Skeletal muscle satellite cell (primary cell): Measurements from ENCODE around the gene KIAA1671.

Experiments used
- H3K27me3 ChIP-seq: 2 replicates; pipeline ENCODE4 v1.7.0; 2013; ENCODE audit warnings: low read length; ENCODE audit not compliant: control insufficient read depth, insufficient read depth
- H3K36me3 ChIP-seq: 2 replicates; pipeline ENCODE4 v1.7.0; 2013; ENCODE audit warnings: mild to moderate bottlenecking, control low read depth, low read length; ENCODE audit not compliant: insufficient read depth
- H3K4me1 ChIP-seq: 2 replicates; pipeline ENCODE4 v1.7.0; 2013; ENCODE audit warnings: low read length; ENCODE audit not compliant: control insufficient read depth, insufficient read depth
- H3K4me2 ChIP-seq: 2 replicates; pipeline ENCODE4 v1.7.0; 2013; ENCODE audit warnings: mild to moderate bottlenecking, low read length
- H3K4me3 ChIP-seq: 2 replicates; pipeline ENCODE4 v1.7.0; 2013; ENCODE audit warnings: low read length
- H3K9ac ChIP-seq: 2 replicates; pipeline ENCODE4 v1.7.0; 2013; ENCODE audit warnings: mild to moderate bottlenecking, low read depth, low read length, moderate library complexity
- H3K9me3 ChIP-seq: replicated peaks from 2 replicates; pipeline ENCODE4 v1.7.0; 2013; ENCODE audit warnings: mild to moderate bottlenecking, control low read depth, low read length

KIAA1671 gene

DNA sequence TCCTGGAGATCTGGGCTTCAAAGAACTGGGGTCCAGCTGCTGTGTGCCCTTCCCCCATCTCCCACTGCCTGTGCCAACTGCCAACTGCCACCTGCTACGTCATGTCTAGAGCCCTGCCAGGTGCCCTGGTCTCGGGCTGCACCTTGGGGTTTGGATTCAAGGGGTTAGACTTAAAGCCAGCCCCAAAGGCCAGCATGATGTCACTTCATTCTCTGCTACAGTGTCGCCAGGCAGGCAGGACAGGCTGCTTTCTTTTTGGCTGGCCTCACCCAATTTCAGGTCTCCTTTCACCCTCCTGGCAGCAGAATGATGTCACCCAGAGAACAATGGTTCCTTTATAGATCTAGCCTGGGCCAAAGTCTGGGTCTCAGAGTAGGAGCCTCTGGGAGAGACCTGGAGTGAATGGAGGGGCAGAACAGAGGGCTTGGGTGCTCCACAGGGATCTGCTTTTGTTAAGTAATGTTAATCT, 167.6 kb downstream of the KIAA1671 start:
- Histone ChIP-seq H3K4me3 (no peak overlapping the region), H3K9me3 (no peaks in the 10 kb centered on the region), H3K4me1 (no peaks in the 10 kb centered on the region), H3K36me3 (no peaks in the 10 kb centered on the region), H3K4me2 (no peak overlapping the region), H3K27me3 (no peaks in the 10 kb centered on the region), H3K9ac (no peak overlapping the region)

GRCh38 chr22:25120761-25121212, 168.3 kb downstream of the KIAA1671 start:
- Histone ChIP-seq H3K4me2 (no peak overlapping the region), H3K4me3 (no peak overlapping the region), H3K9me3 (no peaks in the 10 kb centered on the region), H3K9ac (no peak overlapping the region), H3K36me3 (no peaks in the 10 kb centered on the region), H3K27me3 (no peaks in the 10 kb centered on the region), H3K4me1 (no peaks in the 10 kb centered on the region)

- no peak overlapping the region for H3K4me3 ChIP-seq
- H3K9ac ChIP-seq, result no peak overlapping the region
- no peaks in the 10 kb centered on the region for H3K9me3 ChIP-seq
- no peaks in the 10 kb centered on the region for H3K36me3 ChIP-seq
- H3K4me2 ChIP-seq, result no peak overlapping the region
- H3K4me1 ChIP-seq, result no peaks in the 10 kb centered on the region
- H3K27me3 ChIP-seq, result no peaks in the 10 kb centered on the region
These were observed 169.7 kb downstream of the KIAA1671 start for GRCh38 chr22:25122136-25122764.

- Histone ChIP-seq H3K36me3 (no peaks in the 10 kb centered on the region), H3K4me1 (no peaks in the 10 kb centered on the region), H3K27me3 (no peaks in the 10 kb centered on the region), H3K4me3 (no peak overlapping the region), H3K4me2 (no peak overlapping the region), H3K9ac (no peak overlapping the region), H3K9me3 (no peaks in the 10 kb centered on the region)
These were observed 171.2 kb downstream of the KIAA1671 start for GRCh38 chr22:25123677-25124076.

DNA sequence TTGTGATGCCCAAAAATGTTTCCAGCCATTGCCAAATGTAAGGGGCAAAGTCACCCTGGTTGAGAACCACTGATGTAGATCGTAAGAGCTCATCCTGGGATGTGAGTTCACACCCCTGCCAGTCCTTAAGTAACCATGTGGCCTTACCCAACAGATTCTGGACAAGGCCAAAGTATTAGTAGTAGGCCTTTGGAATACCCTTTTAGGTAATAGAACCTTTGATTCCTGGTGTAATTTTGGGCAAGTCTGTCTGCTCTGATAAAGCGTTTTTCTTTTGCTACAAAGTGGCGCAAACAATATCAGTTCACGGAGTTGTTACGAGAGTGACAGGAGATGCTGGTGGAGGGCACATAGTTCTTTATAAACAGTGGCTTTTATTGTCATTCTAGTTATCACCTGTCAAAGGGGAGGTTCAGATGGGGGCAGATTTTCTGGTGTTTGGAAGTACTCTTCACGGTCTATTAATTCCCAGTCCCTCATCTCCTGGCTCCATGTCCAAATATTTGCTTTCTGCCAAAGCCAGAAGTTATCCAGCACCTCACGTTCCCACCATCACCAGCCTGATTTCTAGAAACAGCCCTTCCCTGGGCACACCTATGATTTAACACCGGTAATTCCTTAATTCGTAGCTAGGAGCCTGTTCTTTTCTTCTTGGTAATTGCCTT, 173.3 kb downstream of the KIAA1671 start:
- no peaks in the 10 kb centered on the region for H3K27me3 ChIP-seq
- H3K9ac ChIP-seq, result no peak overlapping the region
- H3K9me3 ChIP-seq, result no peaks in the 10 kb centered on the region
- no peak overlapping the region for H3K4me3 ChIP-seq
- no peaks in the 10 kb centered on the region for H3K4me1 ChIP-seq
- no peak overlapping the region for H3K4me2 ChIP-seq
- H3K36me3 ChIP-seq, result no peaks in the 10 kb centered on the region

DNA sequence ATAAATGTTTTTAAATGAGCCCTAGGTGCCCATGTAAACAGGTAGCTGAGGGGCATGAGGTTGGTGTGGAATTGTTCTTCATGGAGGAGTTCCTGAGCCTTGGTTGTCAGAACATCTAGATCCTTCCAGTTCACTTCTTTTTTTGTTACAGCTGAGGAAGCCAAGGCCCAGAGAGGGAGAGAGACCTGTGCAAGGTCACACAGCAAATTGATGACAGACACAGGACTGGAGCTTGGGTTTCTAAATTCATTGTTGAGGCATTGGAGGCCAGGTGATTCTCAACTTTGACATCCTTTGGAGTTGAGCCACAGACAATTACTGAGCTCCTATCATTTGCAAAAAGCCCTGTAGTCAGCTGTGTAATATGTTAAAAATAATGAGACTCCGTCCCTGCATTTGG, 174.0 kb downstream of the KIAA1671 start:
- Histone ChIP-seq H3K4me2 (no peak overlapping the region), H3K4me1 (no peaks in the 10 kb centered on the region), H3K36me3 (no peaks in the 10 kb centered on the region), H3K4me3 (no peak overlapping the region), H3K27me3 (no peaks in the 10 kb centered on the region), H3K9me3 (no peaks in the 10 kb centered on the region), H3K9ac (no peak overlapping the region)

- Histone ChIP-seq H3K36me3 (no peaks in the 10 kb centered on the region), H3K4me3 (no peak overlapping the region), H3K4me1 (no peaks in the 10 kb centered on the region), H3K27me3 (no peaks in the 10 kb centered on the region), H3K4me2 (no peak overlapping the region), H3K9me3 (no peaks in the 10 kb centered on the region), H3K9ac (no peak overlapping the region)
These were observed 174.8 kb downstream of the KIAA1671 start for GRCh38 chr22:25127318-25127717.

- H3K9me3 ChIP-seq, result no peaks in the 10 kb centered on the region
- no peak overlapping the region for H3K4me2 ChIP-seq
- no peak overlapping the region for H3K9ac ChIP-seq
- H3K4me3 ChIP-seq, result no peak overlapping the region
- no peaks in the 10 kb centered on the region for H3K4me1 ChIP-seq
- no peaks in the 10 kb centered on the region for H3K36me3 ChIP-seq
- no peaks in the 10 kb centered on the region for H3K27me3 ChIP-seq
These were observed 177.9 kb downstream of the KIAA1671 start for GRCh38 chr22:25130462-25130861.

- Histone ChIP-seq H3K4me1 (no peaks in the 10 kb centered on the region), H3K4me2 (no peak overlapping the region), H3K4me3 (no peak overlapping the region), H3K9ac (no peak overlapping the region), H3K27me3 (peaks cover 3% of the 10 kb centered on the region), H3K36me3 (no peaks in the 10 kb centered on the region), H3K9me3 (no peaks in the 10 kb centered on the region)
These were observed 178.8 kb downstream of the KIAA1671 start for GRCh38 chr22:25131198-25131887.

GRCh38 chr22:25134028-25134427, 181.5 kb downstream of the KIAA1671 start:
- H3K4me1 ChIP-seq, result no peaks in the 10 kb centered on the region
- no peak overlapping the region for H3K4me3 ChIP-seq
- no peaks in the 10 kb centered on the region for H3K36me3 ChIP-seq
- H3K4me2 ChIP-seq, result no peak overlapping the region
- no peaks in the 10 kb centered on the region for H3K9me3 ChIP-seq
- H3K27me3 ChIP-seq, result peaks cover 3% of the 10 kb centered on the region
- no peak overlapping the region for H3K9ac ChIP-seq

DNA sequence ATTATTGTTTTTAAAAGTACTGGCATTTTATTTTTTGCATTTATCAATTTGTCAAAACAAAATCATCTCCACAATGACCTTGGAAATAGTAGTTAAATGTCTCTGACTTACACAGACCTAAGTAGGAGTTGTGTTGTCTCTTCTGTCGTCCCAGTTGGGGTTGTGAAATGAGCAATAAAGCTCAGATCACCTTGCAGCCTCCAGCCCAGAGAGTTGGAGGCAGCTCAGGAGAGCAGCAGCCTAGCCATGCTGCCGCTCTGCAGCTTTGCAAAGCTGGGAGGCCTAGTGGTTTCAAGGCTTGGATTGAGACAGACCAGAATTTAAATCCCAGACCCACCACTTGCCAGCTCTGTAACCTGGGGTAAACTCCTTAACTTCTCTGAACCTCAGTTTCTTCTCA, 181.9 kb downstream of the KIAA1671 start:
- no peak overlapping the region for H3K4me2 ChIP-seq
- no peaks in the 10 kb centered on the region for H3K9me3 ChIP-seq
- H3K4me1 ChIP-seq, result no peaks in the 10 kb centered on the region
- no peak overlapping the region for H3K4me3 ChIP-seq
- H3K36me3 ChIP-seq, result no peaks in the 10 kb centered on the region
- peaks cover 3% of the 10 kb centered on the region for H3K27me3 ChIP-seq
- no peak overlapping the region for H3K9ac ChIP-seq
